Fibroblast of skin of scalp (primary cell): Measurements from ENCODE around the gene LRRC8D.
A peak's percentile ranks its signal among the peaks of the same experiment; 100 is the strongest.

Experiments used
- DNase-seq: peaks from one replicate; pipeline ENCODE4 v3.0.0-alpha.2; 2013

The LRRC8D gene

DNA sequence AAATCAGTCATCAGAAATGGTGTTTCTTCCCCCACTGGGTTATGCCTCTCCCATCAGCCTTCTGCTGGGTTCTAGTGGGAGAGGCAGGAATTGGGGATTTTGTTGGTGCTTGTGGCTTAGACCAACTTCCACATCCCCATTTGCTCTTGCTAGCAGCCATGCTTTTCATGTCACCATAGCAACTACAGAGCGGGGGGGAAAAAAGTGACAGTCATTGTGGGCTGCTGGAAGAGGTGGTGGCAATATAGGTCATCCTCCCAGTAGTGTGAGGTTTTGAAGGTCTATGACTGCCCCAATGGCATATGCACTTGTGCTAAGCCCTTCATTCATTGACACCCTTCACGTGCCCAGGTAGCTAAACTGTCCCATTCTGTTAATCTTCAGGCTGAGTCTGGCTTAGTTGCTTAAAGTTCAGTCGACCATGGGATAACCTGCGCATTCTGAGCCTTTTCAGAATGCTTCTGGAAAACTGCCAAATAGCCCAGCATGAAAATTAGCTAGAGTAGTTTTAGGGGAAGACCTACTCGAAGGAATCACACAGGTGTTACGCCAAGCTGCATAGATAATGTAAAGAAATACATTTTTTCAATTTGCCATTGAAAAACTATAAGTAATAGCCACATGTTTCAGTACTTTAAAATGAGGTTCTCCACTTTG lies 120.4 kb downstream of the LRRC8D start:
- no peak for DNase-seq

DNA sequence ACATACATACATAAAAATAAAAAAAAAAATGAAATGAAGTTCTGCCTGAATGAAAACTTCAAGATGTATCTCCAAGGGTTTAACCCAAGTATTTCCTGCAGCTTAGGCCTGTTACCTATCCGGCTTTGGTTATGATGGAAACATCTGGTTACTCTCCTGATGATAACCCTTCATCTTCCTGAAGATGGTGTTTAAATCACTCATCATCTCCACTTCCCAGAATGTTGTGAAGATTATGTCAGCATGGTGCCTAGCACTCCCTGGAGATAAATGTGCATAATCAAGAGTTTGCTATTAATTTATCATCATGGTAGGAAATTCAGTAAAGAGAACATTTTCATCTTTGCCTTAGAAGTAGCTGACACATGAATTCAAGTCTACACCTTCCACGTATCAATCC lies 121.2 kb downstream of the LRRC8D start:
- no peak for DNase-seq

- no peak for DNase-seq
Measured at GRCh38 chr1:89942825-89943658, 122.2 kb downstream of the LRRC8D start.

DNA sequence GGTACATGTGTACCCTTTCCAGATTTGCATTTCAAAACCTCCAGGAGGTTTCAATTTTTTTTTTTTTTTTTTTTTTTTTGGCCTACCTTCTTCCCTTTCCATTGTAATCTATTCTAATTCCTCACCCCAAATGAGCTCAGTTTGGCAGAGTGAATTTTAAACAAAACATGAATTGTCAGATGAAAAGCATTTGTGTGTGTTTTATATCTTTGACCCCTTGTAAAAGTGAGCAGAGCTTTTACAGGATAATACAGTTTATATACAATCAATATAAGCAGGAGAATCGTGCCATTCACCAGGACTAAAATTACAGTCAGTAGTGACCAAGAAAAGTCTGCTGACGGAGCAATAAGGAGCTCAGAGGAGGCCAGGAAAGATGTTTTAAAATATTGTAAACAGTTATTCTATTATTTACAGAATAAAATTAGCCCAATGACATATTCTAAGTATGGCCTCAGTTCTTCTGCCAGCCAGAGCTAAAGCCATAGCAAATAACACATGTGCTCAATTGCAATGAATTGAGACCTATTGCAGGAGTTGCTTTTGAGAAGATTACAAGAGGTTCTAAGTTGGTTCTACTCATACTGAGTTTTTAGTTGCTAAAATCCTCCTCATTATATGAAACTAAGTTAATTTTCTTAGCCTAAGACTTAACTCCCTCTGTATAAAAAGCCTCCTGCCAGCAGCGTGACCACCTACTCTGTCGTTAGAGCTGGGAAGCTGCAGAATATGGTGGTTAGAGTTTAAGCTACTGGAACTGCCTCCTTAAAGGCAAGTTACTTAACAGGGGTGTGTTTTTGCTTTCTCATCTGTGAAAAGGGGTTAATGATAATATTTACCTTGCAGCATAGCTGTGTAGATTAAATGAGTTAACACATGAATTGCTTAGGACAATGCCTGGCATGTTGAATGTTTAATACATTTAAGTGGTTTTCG lies 123.3 kb downstream of the LRRC8D start:
- no peak for DNase-seq

- no peak for DNase-seq
Measured at GRCh38 chr1:89945852-89946476, 125.1 kb downstream of the LRRC8D start.

GRCh38 chr1:89946532-89946931 lies 125.7 kb downstream of the LRRC8D start:
- no peak for DNase-seq

DNA sequence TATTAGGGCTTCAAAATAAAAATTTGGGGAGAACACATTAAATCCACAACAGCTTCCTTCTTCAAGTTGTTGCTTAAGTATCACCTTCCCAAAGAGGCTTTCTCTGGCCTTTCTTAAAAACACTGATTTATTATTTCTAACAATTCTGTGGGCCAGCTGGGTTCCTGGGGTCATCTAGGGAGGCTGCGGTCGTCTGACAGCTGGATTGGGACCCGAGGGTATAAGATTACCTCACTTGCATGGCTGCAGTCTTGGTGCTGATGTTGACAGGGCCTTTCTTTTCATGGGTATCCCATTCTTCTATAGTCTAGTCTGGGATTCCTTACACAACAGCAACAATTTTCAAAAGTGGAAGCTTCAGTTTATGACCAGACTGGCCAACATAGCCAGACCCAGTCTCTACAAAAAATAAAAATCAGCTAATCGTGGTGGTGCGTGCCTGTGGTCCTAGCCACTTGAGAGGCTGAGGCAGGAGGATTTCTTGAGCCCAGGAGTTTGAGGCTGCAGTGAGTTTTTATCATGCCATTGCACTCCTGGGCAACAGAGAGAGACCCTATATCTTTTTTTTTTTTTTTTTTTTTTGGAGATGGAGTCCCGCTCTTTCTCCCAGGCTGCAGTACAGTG lies 128.0 kb downstream of the LRRC8D start:
- DNase-seq: no peak

GRCh38 chr1:89949991-89950624 lies 129.3 kb downstream of the LRRC8D start:
- no peak for DNase-seq

DNA sequence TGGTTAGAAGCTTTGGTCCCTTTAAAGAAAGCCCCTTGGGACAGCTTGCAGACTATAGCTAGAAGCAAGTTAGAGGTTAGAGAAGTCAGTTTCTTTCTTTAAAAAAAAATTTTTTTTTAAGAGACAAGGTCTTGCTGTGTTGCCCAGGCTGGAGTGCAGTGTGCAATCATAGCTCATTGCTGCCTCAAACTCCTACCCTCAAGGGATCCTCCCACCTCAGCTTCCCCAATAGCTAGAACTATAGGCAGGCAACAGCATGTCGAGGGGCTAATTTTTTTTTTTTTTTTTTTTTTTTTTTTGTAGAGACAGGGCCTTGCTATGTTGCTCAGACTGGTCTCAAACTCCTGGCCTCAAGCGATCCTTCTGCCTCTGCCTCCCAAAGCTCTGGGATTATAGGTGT lies 129.9 kb downstream of the LRRC8D start:
- DNase-seq: no peak

- DNase-seq: peak; percentile 87
Measured at GRCh38 chr1:89951766-89952604, 131.2 kb downstream of the LRRC8D start.

GRCh38 chr1:89952605-89953130 lies 131.8 kb downstream of the LRRC8D start:
- DNase-seq: no peak

DNA sequence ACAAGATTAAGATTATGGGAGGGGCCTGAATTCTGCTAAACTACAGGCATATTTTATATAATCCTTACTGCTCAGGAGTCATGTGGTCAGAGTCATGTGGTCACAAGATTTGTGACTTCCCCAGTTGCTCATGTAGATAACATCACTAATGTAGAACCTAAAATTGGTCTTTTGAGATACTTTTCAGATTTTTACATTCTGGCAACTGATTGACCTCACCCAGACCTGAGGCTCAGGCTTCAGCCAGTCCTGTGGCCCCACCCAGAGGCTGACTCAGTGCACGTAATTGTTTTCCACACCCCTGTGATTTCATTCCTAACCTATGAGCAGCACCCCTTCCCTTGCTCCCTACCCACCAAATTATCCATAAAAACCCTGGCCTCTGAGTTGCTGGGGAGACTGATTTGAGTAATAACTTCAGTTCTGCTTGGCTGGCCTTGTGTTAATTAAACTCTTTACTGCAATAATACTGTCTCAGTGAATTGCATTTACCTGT lies 132.3 kb downstream of the LRRC8D start:
- peak; percentile 82 for DNase-seq

GRCh38 chr1:89953929-89954328 lies 133.1 kb downstream of the LRRC8D start:
- no peak for DNase-seq

DNA sequence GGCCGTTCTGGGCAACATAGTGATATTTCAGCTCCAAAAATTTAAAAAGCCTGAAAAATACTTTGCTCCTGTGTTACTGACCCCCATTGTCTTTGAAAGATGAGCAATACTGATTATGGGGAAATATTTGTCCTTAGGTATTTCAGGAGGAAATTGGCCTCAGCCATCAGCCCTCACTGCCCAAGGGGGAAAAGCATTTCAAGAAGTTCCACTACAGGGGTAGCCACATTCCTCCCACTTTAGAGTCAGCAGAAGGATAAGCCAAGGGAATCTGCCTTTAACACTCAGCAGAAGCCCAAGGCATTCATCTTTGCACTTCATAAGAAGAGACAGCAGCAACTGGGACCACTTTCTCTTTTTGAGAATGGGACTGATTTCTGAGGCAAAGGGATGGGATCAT lies 133.6 kb downstream of the LRRC8D start:
- DNase-seq: no peak

DNA sequence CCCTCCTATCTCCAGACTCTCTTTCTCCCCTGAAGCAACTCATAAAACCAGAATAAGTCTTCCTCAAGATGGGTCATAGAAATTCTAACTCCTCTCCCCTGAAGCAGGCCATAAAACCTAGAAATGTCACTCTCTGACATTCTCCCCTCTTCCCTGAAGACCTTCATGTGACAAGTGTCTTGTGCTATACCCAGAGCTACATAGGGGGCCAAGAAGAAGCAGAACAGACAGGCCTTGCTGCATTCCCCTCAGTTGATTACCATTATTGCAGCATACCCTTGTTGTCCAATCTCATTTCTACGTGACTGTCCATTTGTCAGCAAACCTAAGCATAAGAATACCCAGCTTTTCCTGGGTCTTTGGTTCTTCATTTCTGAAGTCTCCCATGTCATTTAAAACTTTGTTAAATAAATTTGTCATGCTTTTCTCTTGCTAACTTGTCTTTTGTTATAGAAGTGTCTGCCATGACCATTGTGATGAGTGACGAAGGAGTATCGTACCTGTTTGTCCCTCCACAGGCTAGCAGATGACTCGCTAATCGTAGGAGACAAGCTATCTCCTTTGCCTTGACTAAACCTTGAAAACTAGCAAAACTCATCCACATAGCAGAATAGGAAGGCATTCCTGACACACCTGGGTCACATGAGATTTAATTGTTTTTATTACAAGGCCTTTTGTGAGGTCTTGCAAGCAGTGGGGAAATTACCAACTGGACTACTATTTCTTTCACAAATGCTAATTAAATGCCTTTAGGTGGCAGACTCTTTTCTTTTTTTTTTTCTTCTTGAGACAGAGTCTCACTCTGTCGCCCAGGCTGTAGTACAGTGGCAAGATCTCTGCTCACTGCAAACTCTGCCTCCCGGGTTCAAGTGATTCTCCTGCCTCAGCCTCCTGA lies 134.7 kb downstream of the LRRC8D start:
- DNase-seq: no peak

DNA sequence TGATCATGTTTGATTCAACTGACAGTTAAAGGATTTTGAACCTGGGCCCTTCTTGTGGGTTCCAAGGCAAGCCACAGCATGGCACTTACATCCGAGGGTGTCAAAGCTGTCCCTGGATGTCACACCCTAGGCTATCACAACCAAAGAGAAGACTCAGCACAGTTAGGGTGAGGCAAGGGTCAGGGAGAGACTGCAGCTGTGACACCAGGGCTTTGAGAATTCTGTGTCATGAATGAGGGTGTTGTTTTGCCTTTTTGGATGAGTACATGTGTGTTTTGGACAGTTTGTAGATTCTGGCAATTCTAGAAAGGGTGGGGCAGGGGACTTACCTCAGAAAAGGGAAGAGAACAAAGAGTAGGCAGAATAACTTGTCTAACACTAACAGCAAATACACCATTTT lies 136.3 kb downstream of the LRRC8D start:
- DNase-seq: no peak

GRCh38 chr1:89958851-89959654 lies 138.2 kb downstream of the LRRC8D start:
- no peak for DNase-seq

- DNase-seq: no peak
Measured at GRCh38 chr1:89959719-89960118, 138.9 kb downstream of the LRRC8D start.
